ENCODE measurements around the gene SLX4. TPM values are rescaled to one million over a fixed set of nuclear protein-coding genes. Genes with fewer than 3 reads are reported as not detected.

SLX4 gene
- total RNA-seq, 1 experiment from 2014 or later = 5.9 TPM

DNA sequence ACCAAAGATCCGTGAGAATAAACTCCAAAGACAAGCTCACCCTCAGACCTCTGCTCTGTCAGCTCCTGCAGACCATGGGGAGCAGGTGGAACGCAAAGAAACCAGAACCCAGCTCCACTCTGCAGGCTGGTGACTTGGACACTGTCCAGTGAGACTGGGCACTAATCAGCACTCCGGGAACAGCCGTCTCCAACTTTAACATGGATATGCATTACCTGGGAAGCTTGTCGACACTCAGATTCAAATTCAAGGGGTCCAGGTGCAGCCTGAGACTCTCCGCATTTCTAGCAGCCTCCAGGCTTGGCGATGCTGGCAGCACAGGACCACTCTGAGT is 9.1 kb downstream of the SLX4 start:
- no peak overlapping the region for H3K4me3 Mint-ChIP-seq (ENCODE audit: unreplicated experiment)
- no peak overlapping the region for H3K27ac Mint-ChIP-seq (ENCODE audit: low read depth, unreplicated experiment)
- H3K4me1 Mint-ChIP-seq (ENCODE audit: insufficient read depth, unreplicated experiment) = no peaks in the 10 kb centered on the region
- ChIA-PET POLR2A (no interaction called here), CTCF (interaction anchor here (0.6 kb wide), 1 partner anchor 358 kb away, joined by 3 read pairs; no protein-coding TSS in a partner anchor)
- DNase-seq (ENCODE audit: unreplicated experiment) = no peak
- no TSS peak for BruUV-seq (replicated peaks)
- H3K36me3 Mint-ChIP-seq (ENCODE audit: insufficient read depth, unreplicated experiment) = peaks cover 12% of the 10 kb centered on the region
- no peaks in the 10 kb centered on the region for H3K9me3 Mint-ChIP-seq (ENCODE audit: unreplicated experiment)
- intact Hi-C loops (cut with micrococcal nuclease) = no loop called here
- TF ChIP-seq, protein P1, sequence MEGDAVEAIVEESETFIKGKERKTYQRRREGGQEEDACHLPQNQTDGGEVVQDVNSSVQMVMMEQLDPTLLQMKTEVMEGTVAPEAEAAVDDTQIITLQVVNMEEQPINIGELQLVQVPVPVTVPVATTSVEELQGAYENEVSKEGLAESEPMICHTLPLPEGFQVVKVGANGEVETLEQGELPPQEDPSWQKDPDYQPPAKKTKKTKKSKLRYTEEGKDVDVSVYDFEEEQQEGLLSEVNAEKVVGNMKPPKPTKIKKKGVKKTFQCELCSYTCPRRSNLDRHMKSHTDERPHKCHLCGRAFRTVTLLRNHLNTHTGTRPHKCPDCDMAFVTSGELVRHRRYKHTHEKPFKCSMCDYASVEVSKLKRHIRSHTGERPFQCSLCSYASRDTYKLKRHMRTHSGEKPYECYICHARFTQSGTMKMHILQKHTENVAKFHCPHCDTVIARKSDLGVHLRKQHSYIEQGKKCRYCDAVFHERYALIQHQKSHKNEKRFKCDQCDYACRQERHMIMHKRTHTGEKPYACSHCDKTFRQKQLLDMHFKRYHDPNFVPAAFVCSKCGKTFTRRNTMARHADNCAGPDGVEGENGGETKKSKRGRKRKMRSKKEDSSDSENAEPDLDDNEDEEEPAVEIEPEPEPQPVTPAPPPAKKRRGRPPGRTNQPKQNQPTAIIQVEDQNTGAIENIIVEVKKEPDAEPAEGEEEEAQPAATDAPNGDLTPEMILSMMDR (IDR thresholded peaks at IDR 0.05; ENCODE audit: unreplicated experiment) = no peak
- no peaks in the 10 kb centered on the region for H3K27me3 Mint-ChIP-seq (ENCODE audit: insufficient read depth, unreplicated experiment)

DNA sequence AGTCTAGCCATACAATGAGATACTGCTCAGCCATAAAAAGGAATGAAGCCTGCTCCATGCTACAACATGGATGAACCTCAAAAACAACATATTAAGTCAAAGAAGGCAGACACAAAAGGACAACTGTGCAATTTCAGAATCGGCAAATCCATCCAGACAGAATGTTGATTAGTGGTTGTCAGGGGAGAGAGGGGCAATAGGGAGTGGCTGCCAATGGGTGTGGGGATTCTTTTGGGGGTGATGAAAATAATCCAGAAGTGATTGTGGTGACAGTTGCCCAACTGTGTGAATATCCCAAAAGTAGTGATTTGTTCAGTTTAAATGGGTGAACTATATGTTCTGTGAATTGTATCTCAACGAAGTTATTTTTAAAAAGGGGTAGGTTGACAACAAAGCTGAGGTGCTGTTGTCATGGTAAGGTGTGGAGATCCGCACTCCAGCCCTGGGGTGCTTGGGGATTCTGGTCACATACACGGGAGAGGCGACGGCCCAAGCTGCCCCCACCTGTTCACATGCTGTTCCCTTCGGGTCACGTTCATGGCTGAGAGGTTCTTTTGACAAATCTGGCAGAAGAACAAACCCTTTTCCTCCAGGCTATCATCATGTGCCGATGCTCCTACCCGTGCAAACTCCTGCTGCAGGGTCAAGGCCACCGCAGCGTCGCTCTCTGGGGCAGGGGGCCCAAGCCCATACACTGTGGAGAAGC is 9.6 kb downstream of the SLX4 start:
- POLR2A ChIA-PET = no interaction called here
- H3K27me3 Mint-ChIP-seq (ENCODE audit: insufficient read depth, unreplicated experiment) = no peaks in the 10 kb centered on the region
- DNase-seq (ENCODE audit: unreplicated experiment) = no peak
- H3K4me3 Mint-ChIP-seq (ENCODE audit: unreplicated experiment) = no peak overlapping the region
- no peaks in the 10 kb centered on the region for H3K9me3 Mint-ChIP-seq (ENCODE audit: unreplicated experiment)
- intact Hi-C loops (cut with micrococcal nuclease) = no loop called here
- H3K36me3 Mint-ChIP-seq (ENCODE audit: insufficient read depth, unreplicated experiment) = peaks cover 12% of the 10 kb centered on the region
- no TSS peak for BruUV-seq (replicated peaks)
- CTCF ChIA-PET = interaction anchor here (0.6 to 0.7 kb wide), 2 partner anchors 95 to 359 kb away, joined by 3 read pairs; no protein-coding TSS in a partner anchor
- TF ChIP-seq, protein P1 (IDR thresholded peaks at IDR 0.05; ENCODE audit: unreplicated experiment) = no peak
- no peaks in the 10 kb centered on the region for H3K4me1 Mint-ChIP-seq (ENCODE audit: insufficient read depth, unreplicated experiment)
- no peak overlapping the region for H3K27ac Mint-ChIP-seq (ENCODE audit: low read depth, unreplicated experiment)

DNA sequence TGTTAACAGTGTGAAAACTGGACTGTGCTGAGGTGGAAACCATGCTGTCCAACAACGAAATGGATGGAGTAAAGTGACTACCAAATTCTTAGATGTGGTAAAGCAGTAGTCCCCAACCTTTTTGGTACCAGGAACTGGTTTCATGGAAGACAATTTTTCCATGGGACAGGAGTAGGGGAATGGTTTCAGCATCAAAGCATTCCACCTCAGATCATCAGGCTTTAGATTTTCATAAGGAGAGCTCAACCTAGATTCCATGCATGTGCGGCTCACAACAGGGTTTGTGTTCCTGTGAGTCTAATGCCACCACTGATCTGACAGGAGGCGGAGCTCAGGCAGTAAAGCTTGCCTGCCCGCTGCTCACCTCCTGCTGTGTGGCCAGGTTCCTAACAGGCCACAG is 11.5 kb downstream of the SLX4 start:
- Mint-ChIP-seq H3K4me1 (ENCODE audit: insufficient read depth, unreplicated experiment) (no peaks in the 10 kb centered on the region), H3K9me3 (ENCODE audit: unreplicated experiment) (no peaks in the 10 kb centered on the region), H3K4me3 (ENCODE audit: unreplicated experiment) (no peak overlapping the region), H3K36me3 (ENCODE audit: insufficient read depth, unreplicated experiment) (peaks cover 12% of the 10 kb centered on the region), H3K27me3 (ENCODE audit: insufficient read depth, unreplicated experiment) (no peaks in the 10 kb centered on the region), H3K27ac (ENCODE audit: low read depth, unreplicated experiment) (no peak overlapping the region)
- ChIA-PET POLR2A (no interaction called here), CTCF (interaction anchor here (0.6 to 0.7 kb wide), 2 partner anchors 12 to 655 kb away, joined by 3 read pairs; no protein-coding TSS in a partner anchor)
- no peak for DNase-seq (ENCODE audit: unreplicated experiment)
- TF ChIP-seq, protein P1 (IDR thresholded peaks at IDR 0.05; ENCODE audit: unreplicated experiment) = no peak
- intact Hi-C loops (cut with micrococcal nuclease) = no loop called here
- BruUV-seq (replicated peaks) = no TSS peak

DNA sequence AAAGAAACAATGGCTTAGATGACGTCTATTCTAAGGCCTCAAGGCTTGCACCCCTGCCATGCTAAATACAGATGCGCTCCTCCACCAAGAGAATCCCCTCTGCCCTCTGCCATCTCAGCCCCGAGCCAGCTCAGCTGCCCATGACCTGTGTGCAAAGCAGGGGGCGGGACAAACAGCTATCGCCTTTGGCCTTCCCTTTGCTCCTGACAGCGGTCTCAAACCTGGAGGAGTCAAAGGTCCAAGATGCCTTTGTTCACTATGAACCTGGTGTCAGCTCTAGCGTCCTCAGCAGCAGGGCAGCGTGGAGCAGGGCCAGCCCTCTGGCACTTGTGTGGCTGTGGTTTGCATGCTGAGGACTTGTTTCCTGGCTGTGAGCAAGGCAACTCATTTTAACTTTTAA is 12.3 kb downstream of the SLX4 start:
- Mint-ChIP-seq H3K9me3 (ENCODE audit: unreplicated experiment) (no peaks in the 10 kb centered on the region), H3K4me3 (ENCODE audit: unreplicated experiment) (no peak overlapping the region), H3K36me3 (ENCODE audit: insufficient read depth, unreplicated experiment) (peaks cover 12% of the 10 kb centered on the region), H3K4me1 (ENCODE audit: insufficient read depth, unreplicated experiment) (no peaks in the 10 kb centered on the region), H3K27me3 (ENCODE audit: insufficient read depth, unreplicated experiment) (no peaks in the 10 kb centered on the region), H3K27ac (ENCODE audit: low read depth, unreplicated experiment) (no peak overlapping the region)
- TF ChIP-seq, protein P1 (IDR thresholded peaks at IDR 0.05; ENCODE audit: unreplicated experiment) = no peak
- CTCF ChIA-PET = interaction anchor here (0.7 kb wide), 1 partner anchor 655 kb away, joined by 3 read pairs; no protein-coding TSS in a partner anchor
- BruUV-seq (replicated peaks) = no TSS peak
- DNase-seq (ENCODE audit: unreplicated experiment) = no peak
- POLR2A ChIA-PET = no interaction called here
- intact Hi-C loops (cut with micrococcal nuclease) = no loop called here

Measured in MCF 10A (cell line).